GM12801 (cell line): Measurements from ENCODE around the gene PTPRT.

Experiments
- TF ChIP-seq, protein P1 (sequence below): IDR thresholded peaks from one replicate; pipeline ENCODE4 v1.5.1; 2011; ENCODE audit warnings: control low read depth; ENCODE audit not compliant: insufficient read length; ENCODE audit errors: extremely low read depth

Gene PTPRT

DNA sequence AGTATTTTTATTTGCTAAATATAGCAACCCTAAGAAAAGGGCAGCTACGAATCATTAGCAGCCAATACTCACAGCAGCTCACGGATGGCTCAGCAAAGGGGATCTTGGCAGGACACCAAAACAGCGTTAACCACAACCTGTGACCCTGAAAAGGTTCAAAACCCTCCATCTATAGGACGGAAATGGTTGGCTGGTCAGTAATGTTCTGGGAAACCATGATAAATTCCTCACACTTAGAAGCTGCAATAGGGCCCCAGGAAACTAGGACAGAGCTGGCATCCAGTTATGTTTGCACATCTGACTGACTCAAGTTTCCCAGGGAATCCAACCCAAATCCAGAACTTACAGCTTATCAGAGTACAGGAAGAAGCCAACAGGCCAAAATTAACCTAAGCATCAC is 30.9 kb upstream of the PTPRT start:
- TF ChIP-seq, protein P1, sequence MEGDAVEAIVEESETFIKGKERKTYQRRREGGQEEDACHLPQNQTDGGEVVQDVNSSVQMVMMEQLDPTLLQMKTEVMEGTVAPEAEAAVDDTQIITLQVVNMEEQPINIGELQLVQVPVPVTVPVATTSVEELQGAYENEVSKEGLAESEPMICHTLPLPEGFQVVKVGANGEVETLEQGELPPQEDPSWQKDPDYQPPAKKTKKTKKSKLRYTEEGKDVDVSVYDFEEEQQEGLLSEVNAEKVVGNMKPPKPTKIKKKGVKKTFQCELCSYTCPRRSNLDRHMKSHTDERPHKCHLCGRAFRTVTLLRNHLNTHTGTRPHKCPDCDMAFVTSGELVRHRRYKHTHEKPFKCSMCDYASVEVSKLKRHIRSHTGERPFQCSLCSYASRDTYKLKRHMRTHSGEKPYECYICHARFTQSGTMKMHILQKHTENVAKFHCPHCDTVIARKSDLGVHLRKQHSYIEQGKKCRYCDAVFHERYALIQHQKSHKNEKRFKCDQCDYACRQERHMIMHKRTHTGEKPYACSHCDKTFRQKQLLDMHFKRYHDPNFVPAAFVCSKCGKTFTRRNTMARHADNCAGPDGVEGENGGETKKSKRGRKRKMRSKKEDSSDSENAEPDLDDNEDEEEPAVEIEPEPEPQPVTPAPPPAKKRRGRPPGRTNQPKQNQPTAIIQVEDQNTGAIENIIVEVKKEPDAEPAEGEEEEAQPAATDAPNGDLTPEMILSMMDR, result no peak

DNA sequence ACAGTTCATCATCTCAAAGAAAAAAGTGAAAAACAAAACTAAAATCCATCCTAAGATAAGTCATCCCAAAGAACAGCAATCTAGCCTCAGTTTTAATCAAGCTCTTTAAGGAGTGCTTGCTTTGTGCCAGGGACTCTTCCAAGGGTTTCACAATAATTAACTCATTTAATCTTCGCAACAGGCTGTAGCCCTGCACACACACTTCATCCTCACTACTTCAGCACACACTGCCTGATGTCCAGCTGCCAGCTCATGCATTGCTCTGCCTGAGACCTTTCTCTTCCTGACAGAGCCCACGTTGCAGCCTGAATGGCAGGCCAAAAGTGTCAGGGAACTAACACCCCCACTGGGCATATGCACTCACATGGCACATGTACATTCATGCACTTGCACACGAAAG is 21.2 kb upstream of the PTPRT start:
- TF ChIP-seq, protein P1, result no peak

DNA sequence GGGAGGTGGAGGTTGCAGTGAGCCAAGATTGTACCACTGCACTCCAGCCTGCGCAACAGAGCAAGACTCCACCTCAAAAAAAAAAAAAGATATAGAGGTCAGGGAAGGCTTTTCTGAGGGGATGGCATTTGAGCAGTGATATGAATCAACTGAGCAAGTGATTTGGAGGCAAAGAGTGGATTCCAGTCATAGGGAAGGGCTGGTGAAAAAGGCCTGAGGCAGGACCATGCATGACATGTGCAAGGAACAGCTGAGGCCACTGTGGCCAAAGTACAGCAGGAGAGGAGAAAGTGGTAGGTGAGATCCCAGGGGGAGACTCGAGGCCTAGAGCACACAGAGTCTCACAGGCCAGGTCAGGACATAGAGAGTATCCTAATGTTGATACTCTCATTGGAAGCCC is 20.1 kb upstream of the PTPRT start:
- TF ChIP-seq, protein P1, result no peak

DNA sequence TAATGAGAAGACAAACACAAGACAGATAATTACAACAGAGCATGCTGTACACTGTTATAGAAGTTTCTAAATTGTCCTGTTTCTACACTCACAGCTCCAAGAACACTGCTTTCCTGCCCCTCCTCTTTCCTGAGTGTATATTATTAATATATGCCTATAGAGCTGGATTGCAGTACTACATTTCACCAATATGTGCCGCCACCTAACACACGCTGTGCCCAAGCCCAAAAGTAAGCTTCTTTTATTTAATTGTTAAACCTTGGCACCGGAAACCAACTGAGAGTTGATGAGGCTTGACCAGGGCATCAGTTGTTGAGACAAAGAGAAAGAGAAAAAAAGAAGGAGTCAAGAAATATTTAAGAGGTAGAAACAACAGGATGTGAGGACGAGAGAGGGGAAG is 16.0 kb upstream of the PTPRT start:
- TF ChIP-seq, protein P1, result no peak

DNA sequence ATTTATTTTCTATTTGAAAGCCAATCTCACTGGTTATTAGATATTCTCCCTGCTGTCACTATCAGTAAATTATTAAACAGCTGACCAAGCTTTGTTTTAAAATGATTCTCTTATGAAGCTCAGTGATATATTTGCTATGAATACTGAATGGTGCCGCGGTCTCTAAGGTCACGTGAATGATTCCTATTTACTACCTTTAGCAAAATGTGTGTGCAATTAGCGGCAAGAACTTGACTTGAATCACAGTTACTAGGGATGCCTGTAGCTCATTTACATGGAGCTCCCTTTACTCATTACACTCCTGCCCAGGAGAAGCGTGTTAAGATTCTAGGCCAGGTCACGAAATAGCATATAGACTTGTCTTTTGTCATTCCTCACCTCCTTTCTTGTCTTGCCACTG is 12.4 kb upstream of the PTPRT start:
- TF ChIP-seq, protein P1, result no peak

DNA sequence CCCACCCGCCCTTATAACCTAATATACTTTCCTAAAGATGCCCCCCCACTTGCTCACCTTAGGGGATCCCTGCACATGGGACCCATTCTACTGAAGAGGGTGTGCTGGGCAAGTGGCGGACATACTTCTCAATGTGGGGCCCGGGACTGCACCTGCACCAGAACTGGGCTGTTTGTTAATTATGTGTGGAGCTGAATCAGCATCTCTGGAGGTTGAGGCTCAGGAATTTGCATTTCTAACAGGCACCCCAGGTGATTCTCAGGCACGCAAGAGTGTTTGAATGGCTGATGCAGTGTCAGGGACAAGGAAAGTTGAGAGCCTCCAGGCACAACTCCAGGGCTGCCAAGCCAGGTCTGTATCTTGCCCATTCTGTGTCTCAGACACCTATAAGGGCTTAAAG is 8.9 kb upstream of the PTPRT start:
- TF ChIP-seq, protein P1, result no peak

DNA sequence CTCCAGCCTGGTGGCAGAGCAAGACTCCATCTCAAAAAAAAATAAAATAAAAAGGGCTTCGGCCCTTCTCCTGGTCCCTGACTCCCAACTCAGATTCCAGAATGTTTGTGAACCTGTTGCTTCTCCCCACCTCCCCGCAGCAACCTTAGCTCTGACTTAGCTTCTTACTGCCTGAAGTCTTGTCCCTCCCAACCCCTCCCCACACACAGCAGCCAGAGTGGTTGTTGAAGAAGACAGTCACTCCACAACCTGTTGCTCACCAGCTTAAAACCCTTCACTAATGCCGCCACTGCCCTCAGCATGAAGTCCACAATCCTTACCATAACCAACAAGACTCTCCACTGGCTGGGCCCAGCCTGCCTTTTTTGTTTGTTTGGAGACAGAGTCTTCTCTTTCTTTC is 6.5 kb upstream of the PTPRT start:
- TF ChIP-seq, protein P1, result no peak

DNA sequence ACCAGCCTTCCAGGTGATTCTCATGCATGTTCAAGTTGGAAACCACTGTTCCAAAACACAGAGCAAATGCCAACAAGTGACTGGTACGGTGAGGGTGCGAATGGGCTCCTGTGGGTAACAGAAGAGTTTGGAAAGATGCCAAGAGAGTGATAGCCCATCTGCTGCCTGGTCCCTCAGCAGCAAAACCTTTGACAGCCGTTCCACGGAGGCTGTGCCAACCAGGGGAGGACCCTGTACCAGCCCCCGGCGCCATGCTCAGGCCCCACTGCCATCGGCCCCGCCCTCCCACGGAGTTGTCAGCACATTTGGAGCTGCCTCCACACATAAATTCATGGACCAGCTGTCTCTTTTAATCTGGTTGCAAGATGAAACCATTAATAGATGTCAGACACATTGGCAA is 4.4 kb upstream of the PTPRT start:
- TF ChIP-seq, protein P1, result no peak
